ENCODE results near the gene OR5I1. TPM values are rescaled to one million over a fixed set of nuclear protein-coding genes. Genes with fewer than 3 reads are reported as not detected.
"Not testable (repeated sequence)": the region's sequence is repeated elsewhere in the genome, so short reads cannot be mapped to it uniquely, and the experiment has no call there.

Gene OR5I1
- total and polyA plus RNA-seq, 2 experiments from 2014 or later, result not detected

- Histone ChIP-seq H4K20me1 (ENCODE audit: insufficient read depth, poor library complexity, severe bottlenecking) (no peaks in the 10 kb centered on the region), H3K4me1 (ENCODE audit: insufficient read depth) (no peaks in the 10 kb centered on the region), H3K4me3 (no peak overlapping the region), H3K9me3 (ENCODE audit: low read depth) (no peaks in the 10 kb centered on the region), H3K79me2 (no peaks in the 10 kb centered on the region), H3K36me3 (replicated peaks; ENCODE audit: insufficient read depth, low read depth) (no peaks in the 10 kb centered on the region), H2AFZ (no peak overlapping the region), H3K9me2 (replicated peaks; ENCODE audit: insufficient read depth) (no peaks in the 10 kb centered on the region), H3K27ac (no peak overlapping the region), H3K4me2 (no peak overlapping the region), H3K27me3 (no peaks in the 10 kb centered on the region)
- DNase-seq (ENCODE audit: low spot score), result no peak
- WGBS (ENCODE audit: low lambda C conversion rate, missing lambda C conversion rate), result 17% methylated on average over 2 of the region's 2 CpGs
- no peak for TF ChIP-seq CTCF (IDR thresholded peaks at IDR 0.05; ENCODE audit: poor library complexity)
- TF ChIP-seq EZH2phosphoT487 (IDR thresholded peaks at IDR 0.05; ENCODE audit: low read depth, severe bottlenecking, unreplicated experiment), result no peak
- TF ChIP-seq EZH2 (IDR thresholded peaks at IDR 0.05; ENCODE audit: borderline replicate concordance), result no peak
These were observed 33.9 kb downstream of the OR5I1 start for GRCh38 chr11:55902308-55902707.

- Histone ChIP-seq H3K36me3 (replicated peaks; ENCODE audit: insufficient read depth, low read depth) (no peaks in the 10 kb centered on the region), H3K27ac (no peak overlapping the region), H2AFZ (no peak overlapping the region), H3K4me3 (no peak overlapping the region), H3K9me3 (ENCODE audit: low read depth) (no peaks in the 10 kb centered on the region), H3K27me3 (no peaks in the 10 kb centered on the region), H3K4me1 (ENCODE audit: insufficient read depth) (no peaks in the 10 kb centered on the region), H3K79me2 (no peaks in the 10 kb centered on the region), H3K4me2 (no peak overlapping the region), H4K20me1 (ENCODE audit: insufficient read depth, poor library complexity, severe bottlenecking) (no peaks in the 10 kb centered on the region), H3K9me2 (replicated peaks; ENCODE audit: insufficient read depth) (no peaks in the 10 kb centered on the region)
- TF ChIP-seq CTCF (IDR thresholded peaks at IDR 0.05; ENCODE audit: poor library complexity), result no peak
- no peak for TF ChIP-seq EZH2 (IDR thresholded peaks at IDR 0.05; ENCODE audit: borderline replicate concordance)
- TF ChIP-seq EZH2phosphoT487 (IDR thresholded peaks at IDR 0.05; ENCODE audit: low read depth, severe bottlenecking, unreplicated experiment), result no peak
- 70% methylated on average over 8 of the region's 8 CpGs for WGBS (ENCODE audit: low lambda C conversion rate, missing lambda C conversion rate)
- no peak for DNase-seq (ENCODE audit: low spot score)
These were observed 41.0 kb downstream of the OR5I1 start for GRCh38 chr11:55895216-55895615.

- WGBS (ENCODE audit: low lambda C conversion rate, missing lambda C conversion rate), result 81% methylated on average over 9 of the region's 9 CpGs
- not testable (repeated sequence) for H3K4me1 ChIP-seq (ENCODE audit: insufficient read depth)
These were observed 50.7 kb downstream of the OR5I1 start for GRCh38 chr11:55885481-55885880.

More at GRCh38 chr11:55885481-55885880, 50.7 kb downstream of the OR5I1 start:
- H3K27me3 ChIP-seq; H3K36me3 ChIP-seq (replicated peaks; ENCODE audit: insufficient read depth, low read depth); H4K20me1 ChIP-seq (ENCODE audit: insufficient read depth, poor library complexity, severe bottlenecking); DNase-seq (ENCODE audit: low spot score); H3K4me3 ChIP-seq; H3K27ac ChIP-seq; H3K9me3 ChIP-seq (ENCODE audit: low read depth); H3K79me2 ChIP-seq; H3K4me2 ChIP-seq; H2AFZ ChIP-seq; H3K9me2 ChIP-seq (replicated peaks; ENCODE audit: insufficient read depth): not testable (repeated sequence)

Other genes starting within 250 kb of the OR5I1 start
- not detected in 2 replicates for gene OR5D13, start 163.0 kb downstream of the OR5I1 start, total RNA-seq
- gene OR5D13, start 163.0 kb downstream of the OR5I1 start, polyA plus RNA-seq, result not detected in 2 replicates
- not detected in 2 replicates for gene OR5D14, start 140.8 kb downstream of the OR5I1 start, total RNA-seq
- gene OR5D14, start 140.8 kb downstream of the OR5I1 start, polyA plus RNA-seq, result not detected in 2 replicates
- not detected in 2 replicates for gene OR5L1, start 125.0 kb downstream of the OR5I1 start, total RNA-seq
- gene OR5L1, start 125.0 kb downstream of the OR5I1 start, polyA plus RNA-seq, result not detected in 2 replicates
- gene OR5D18, start 116.8 kb downstream of the OR5I1 start, total RNA-seq, result not detected in 2 replicates
- gene OR5D18, start 116.8 kb downstream of the OR5I1 start, polyA plus RNA-seq, result not detected in 2 replicates
- gene OR5L2, start 109.2 kb downstream of the OR5I1 start, total RNA-seq, result not detected in 2 replicates
- not detected in 2 replicates for gene OR5L2, start 109.2 kb downstream of the OR5I1 start, polyA plus RNA-seq
- gene OR5D16, start 97.6 kb downstream of the OR5I1 start, total RNA-seq, result not detected in 2 replicates
- gene OR5D16, start 97.6 kb downstream of the OR5I1 start, polyA plus RNA-seq, result not detected in 2 replicates
- not detected in 2 replicates for gene TRIM51, start 53.1 kb downstream of the OR5I1 start, total RNA-seq
- not detected in 2 replicates for gene TRIM51, start 53.1 kb downstream of the OR5I1 start, polyA plus RNA-seq
- gene OR5W2, start 21.8 kb downstream of the OR5I1 start, total RNA-seq, result not detected in 2 replicates
- not detected in 2 replicates for gene OR5W2, start 21.8 kb downstream of the OR5I1 start, polyA plus RNA-seq
- not detected in 2 replicates for gene OR10AG1, start 33.5 kb upstream of the OR5I1 start, total RNA-seq
- not detected in 2 replicates for gene OR10AG1, start 33.5 kb upstream of the OR5I1 start, polyA plus RNA-seq
- not detected in 2 replicates for gene OR5F1, start 58.2 kb upstream of the OR5I1 start, total RNA-seq
- gene OR5F1, start 58.2 kb upstream of the OR5I1 start, polyA plus RNA-seq, result not detected in 2 replicates
- not detected in 2 replicates for gene OR5AS1, start 91.3 kb upstream of the OR5I1 start, total RNA-seq
- not detected in 2 replicates for gene OR5AS1, start 91.3 kb upstream of the OR5I1 start, polyA plus RNA-seq
- gene OR8I2, start 156.9 kb upstream of the OR5I1 start, total RNA-seq, result not detected in 2 replicates
- not detected in 2 replicates for gene OR8I2, start 156.9 kb upstream of the OR5I1 start, polyA plus RNA-seq
- gene OR8H2, start 167.3 kb upstream of the OR5I1 start, total RNA-seq, result not detected in 2 replicates
- not detected in 2 replicates for gene OR8H2, start 167.3 kb upstream of the OR5I1 start, polyA plus RNA-seq
- gene OR8H3, start 186.0 kb upstream of the OR5I1 start, total RNA-seq, result not detected in 2 replicates
- not detected in 2 replicates for gene OR8H3, start 186.0 kb upstream of the OR5I1 start, polyA plus RNA-seq
- gene OR8J3, start 203.8 kb upstream of the OR5I1 start, total RNA-seq, result not detected in 2 replicates
- gene OR8J3, start 203.8 kb upstream of the OR5I1 start, polyA plus RNA-seq, result not detected in 2 replicates
- not detected in 2 replicates for gene OR8K5, start 223.9 kb upstream of the OR5I1 start, total RNA-seq
- not detected in 2 replicates for gene OR8K5, start 223.9 kb upstream of the OR5I1 start, polyA plus RNA-seq
- not detected in 2 replicates for gene OR5J2, start 240.2 kb upstream of the OR5I1 start, total RNA-seq
- gene OR5J2, start 240.2 kb upstream of the OR5I1 start, polyA plus RNA-seq, result not detected in 2 replicates